ENCODE data around the gene TGFBR3.
A peak's percentile ranks its signal among the peaks of the same experiment; 100 is the strongest.

Gene TGFBR3

GRCh38 chr1:91710261-91710660, 175.7 kb downstream of the TGFBR3 start:
- DNase-seq (ENCODE audit: low spot score), result no peak

- DNase-seq (ENCODE audit: low spot score), result no peak
Measured at GRCh38 chr1:91708691-91709090, 177.3 kb downstream of the TGFBR3 start.

DNA sequence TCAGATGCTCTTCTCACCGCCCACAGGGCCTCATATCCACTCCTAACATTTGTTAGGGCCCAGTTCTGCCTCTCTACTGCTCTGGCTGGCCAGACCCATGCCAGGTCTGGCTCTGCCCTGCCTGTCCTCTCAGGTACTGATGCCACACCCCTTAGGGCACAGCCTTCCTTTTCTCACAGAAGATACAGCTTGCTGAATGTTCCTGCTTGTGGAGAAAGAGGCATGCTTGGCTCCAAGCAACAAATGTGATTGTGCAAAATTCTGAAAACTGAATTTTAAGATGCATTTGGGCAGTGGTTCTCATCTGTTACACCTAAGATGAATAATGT, 178.1 kb downstream of the TGFBR3 start:
- no peak for DNase-seq (ENCODE audit: low spot score)

- no peak for DNase-seq (ENCODE audit: low spot score)
Measured at GRCh38 chr1:91707114-91707889, 178.6 kb downstream of the TGFBR3 start.

GRCh38 chr1:91706140-91706957, 179.6 kb downstream of the TGFBR3 start:
- no peak for DNase-seq (ENCODE audit: low spot score)

- no peak for DNase-seq (ENCODE audit: low spot score)
Measured at GRCh38 chr1:91704746-91705145, 181.2 kb downstream of the TGFBR3 start.

DNA sequence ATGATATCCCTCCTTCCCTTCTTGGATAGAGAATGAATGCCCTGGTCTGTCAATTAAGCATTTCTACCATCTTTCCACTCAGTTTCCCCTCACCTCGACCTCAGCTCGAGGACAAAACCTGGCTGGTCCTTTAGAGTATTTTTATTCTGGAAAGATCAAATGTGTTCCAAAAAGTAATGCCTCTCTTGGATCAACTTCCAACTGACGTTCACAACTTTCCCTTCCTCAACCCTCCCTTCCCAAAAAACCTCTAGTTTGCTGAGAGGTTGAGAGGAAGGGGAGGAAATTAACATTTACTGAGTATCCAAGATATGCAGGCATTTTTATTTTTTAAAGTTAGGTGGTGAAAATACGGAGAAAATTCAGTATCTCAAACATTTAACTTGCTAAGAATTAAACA, 182.9 kb downstream of the TGFBR3 start:
- DNase-seq (ENCODE audit: low spot score), result no peak

DNA sequence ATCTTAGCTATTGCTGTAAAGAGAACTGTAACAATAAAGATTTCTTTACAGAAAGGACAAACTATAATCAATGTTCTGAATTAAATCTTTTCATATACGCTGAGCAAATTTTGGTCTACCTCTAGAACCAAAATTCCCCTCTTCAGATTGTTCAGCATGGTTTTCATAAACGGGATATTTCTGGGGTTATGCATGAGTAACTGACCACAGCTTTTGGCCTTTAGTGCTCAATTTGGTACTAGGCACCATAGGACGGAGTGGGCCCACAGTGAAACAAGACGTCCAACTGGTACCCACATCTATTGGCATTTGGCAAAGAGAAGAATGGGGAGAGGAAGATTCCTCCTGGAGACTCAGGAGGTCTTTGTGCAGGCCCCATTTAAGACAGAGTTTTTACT, 184.5 kb downstream of the TGFBR3 start:
- DNase-seq (ENCODE audit: low spot score), result no peak

- no peak for DNase-seq (ENCODE audit: low spot score)
Measured at GRCh38 chr1:91700771-91701471, 185.0 kb downstream of the TGFBR3 start.

- no peak for DNase-seq (ENCODE audit: low spot score)
Measured at GRCh38 chr1:91700332-91700731, 185.6 kb downstream of the TGFBR3 start.

DNA sequence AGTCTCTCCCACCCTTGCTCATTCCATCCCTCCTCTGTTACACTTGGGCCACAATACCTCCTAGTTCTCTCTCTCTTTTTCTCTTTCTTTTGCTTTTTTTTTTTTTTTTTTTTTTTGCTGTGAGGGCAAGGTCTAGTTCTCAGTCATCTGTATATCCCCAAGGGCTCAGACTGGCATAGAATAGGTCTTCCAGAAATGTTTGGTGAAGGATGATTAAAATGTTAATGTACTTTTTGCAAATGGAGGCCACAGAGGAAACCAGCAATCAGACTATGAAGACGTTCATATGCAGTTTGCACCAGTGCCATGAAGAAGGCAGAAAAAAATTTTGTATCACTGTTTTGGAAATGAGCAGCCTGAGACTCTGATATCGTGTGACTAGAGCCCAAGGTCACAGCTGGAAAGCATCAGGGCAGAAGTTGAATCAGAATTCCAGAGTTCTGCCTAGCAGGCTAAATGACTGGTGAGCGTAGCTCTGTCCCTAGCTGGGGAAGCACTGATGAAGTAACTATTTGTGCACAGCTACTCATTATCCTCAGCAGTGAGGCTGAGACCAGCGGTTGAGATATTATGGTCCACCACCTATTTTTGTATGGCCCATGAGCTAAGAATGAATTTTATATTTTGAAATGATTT, 186.5 kb downstream of the TGFBR3 start:
- DNase-seq (ENCODE audit: low spot score), result no peak

DNA sequence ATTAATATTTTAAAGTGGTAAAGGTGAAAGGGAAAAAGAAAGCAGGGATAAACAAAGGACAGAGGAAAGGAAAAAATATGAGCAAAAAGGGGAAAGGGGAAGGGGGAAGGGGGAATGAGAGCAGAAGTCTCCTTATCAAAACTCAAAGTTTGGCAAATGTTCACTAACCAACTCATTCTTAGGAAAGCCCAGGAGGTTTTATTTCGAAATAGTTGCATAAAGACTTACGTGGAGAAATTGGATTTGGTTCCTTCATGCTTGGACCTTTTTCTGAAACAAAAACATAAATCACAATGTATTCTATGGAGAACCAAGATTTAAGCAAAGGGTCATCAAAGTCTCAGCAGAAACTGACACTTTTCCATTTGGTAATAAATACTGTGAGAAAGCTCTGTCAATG, 188.1 kb downstream of the TGFBR3 start:
- no peak for DNase-seq (ENCODE audit: low spot score)

DNA sequence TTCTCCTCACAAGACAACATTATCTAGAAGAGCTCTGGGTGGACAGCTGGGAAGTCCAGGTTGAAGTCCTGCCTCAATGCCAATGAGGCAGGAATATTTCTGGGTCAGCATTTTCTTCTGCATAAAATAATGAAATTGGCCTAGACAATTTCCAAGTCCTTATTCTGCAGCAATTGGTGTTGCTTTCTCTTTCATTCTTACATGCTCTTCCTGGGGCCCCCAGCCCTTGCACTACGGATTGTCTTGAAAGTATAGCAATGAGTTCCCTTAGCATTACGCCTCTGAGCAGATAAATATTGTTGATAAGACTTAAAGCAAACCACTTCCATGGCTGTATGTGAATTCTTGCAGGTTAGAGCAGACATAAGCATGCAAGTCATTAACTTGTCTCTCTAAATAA, 188.5 kb downstream of the TGFBR3 start:
- peak; percentile 2 for DNase-seq (ENCODE audit: low spot score)

DNA sequence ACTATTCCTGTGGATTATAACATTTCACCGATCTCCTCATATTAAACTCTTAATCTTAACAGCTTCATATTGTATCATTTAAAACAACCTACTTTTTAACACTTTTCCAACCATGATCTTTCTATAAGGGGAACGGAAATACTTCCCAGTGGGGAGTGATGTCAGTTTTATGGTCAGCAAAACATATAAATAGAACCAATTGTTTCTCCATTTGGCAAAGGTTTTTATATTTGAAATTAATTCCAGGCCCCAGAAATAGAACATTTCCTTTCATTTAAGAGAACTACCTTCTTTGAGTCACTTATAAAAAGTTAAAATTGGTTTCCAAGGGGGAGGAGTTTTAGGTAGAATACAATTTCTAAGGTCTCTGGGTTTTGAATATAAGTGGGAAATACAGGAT, 189.6 kb downstream of the TGFBR3 start:
- DNase-seq (ENCODE audit: low spot score), result no peak

GRCh38 chr1:91693557-91693956, 192.4 kb downstream of the TGFBR3 start:
- DNase-seq (ENCODE audit: low spot score), result no peak

DNA sequence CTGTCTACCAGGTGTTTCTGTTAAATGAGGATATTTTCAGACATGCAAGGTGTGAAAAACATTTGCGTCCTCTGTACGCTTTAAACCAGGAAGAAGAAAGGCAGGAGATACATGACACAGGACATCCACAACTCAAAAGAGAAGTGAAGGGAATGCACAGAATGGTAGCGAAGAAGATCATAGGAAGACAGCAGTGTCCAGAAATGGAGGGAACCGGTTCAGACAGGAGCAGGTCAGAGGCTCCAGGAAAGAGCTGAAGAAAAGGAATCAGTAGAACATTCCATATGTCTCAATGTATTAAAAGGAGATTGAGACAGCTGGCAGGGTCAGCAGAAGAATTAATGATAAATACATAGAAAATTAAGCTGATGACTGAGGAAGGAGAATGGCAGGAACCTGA, 194.4 kb downstream of the TGFBR3 start:
- no peak for DNase-seq (ENCODE audit: low spot score)

GRCh38 chr1:91689641-91690481, 196.1 kb downstream of the TGFBR3 start:
- DNase-seq (ENCODE audit: low spot score), result no peak

DNA sequence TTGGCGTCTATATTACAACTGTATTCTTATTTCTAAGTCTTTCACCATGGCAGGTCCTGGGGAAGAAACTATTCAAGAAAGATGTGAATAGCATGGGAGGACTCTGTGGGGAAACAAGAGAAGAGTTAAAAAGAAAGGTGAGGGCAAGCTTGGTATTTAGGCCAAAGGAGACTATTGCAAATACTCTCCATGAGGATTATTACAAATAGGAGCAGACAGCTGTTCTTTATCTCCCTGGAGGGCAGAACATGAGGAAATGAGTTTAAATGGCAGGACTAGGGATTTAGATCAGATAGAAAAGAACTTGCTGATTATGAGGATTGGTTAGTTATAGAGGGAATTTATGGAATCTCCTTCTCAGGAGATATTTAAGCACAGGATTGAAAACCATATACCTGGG, 198.5 kb downstream of the TGFBR3 start:
- no peak for DNase-seq (ENCODE audit: low spot score)

GRCh38 chr1:91685994-91686393, 200.0 kb downstream of the TGFBR3 start:
- DNase-seq (ENCODE audit: low spot score), result no peak

DNA sequence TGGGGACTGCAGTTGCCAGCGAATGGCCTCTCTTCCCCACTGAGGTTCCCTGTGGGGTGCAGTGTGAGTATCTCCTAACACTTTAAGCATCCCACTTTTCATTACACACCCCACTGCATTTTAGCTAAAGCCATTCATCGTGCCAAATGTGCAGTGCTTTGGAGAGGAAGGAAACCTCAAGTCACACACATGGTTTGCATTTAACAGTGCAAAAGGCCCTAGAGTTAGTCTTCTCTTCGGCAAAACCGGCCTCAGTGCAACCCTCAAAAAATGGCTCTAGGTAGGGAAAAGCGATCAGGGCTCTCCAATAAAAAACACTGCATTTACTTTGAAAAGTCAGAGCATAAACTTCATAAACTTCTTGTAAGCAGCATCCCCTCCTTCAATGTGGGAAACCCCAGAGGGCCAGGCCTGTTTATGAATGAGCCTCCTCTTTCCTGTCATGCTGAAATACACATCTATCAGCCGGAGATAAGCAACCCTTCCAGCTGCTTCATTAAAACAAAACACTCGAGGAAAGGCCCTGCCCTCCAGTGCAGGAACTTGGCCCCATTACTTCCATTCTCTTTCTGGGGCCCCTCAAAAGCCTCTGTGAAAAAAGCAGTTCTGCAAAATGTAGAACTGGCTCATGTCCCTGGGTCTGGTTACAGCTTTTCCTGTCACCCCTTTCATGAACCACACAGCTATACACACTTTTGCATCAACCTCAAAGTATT, 201.3 kb downstream of the TGFBR3 start:
- no peak for DNase-seq (ENCODE audit: low spot score)

GRCh38 chr1:91683598-91683951, 202.4 kb downstream of the TGFBR3 start:
- no peak for DNase-seq (ENCODE audit: low spot score)

Measured in NAMALWA (cell line).